HEK293T (cell line): ENCODE measurements around the gene MTMR10.

Experiments
- BHLHE40 ChIP-seq: fragments of 450-650 bp; IDR thresholded peaks from 2 replicates; pipeline ENCODE4 v1.6.1; 2016; ENCODE audit warnings: mild to moderate bottlenecking, moderate library complexity, borderline replicate concordance
- FOXA1 ChIP-seq: fragments of 450-650 bp; IDR thresholded peaks from 2 replicates; pipeline ENCODE4 v1.6.1; 2016; ENCODE audit warnings: mild to moderate bottlenecking
- HDGF ChIP-seq: fragments of 450-650 bp; IDR thresholded peaks from 2 replicates; pipeline ENCODE4 v1.6.1; 2017; ENCODE audit warnings: antibody characterized with exemption, borderline replicate concordance
- L3MBTL2 ChIP-seq: fragments of 450-650 bp; conservative IDR thresholded peaks from 2 replicates; pipeline ENCODE4 v1.6.1; 2016; ENCODE audit warnings: mild to moderate bottlenecking
- LEF1 ChIP-seq: fragments of 450-650 bp; IDR thresholded peaks from 2 replicates; pipeline ENCODE4 v1.6.1; 2017; ENCODE audit warnings: mild to moderate bottlenecking, borderline replicate concordance
- NFRKB ChIP-seq: fragments of 450-650 bp; IDR thresholded peaks from 2 replicates; pipeline ENCODE4 v1.6.1; 2016; ENCODE audit warnings: mild to moderate bottlenecking, moderate library complexity
- SP1 ChIP-seq: fragments of 450-650 bp; IDR thresholded peaks from 2 replicates; pipeline ENCODE4 v1.6.1; 2017
- SUZ12 ChIP-seq: fragments of 450-650 bp; IDR thresholded peaks from 2 replicates; pipeline ENCODE4 v1.6.1; 2016; ENCODE audit warnings: mild to moderate bottlenecking
- TARDBP ChIP-seq: fragments of 450-650 bp; IDR thresholded peaks from 2 replicates; pipeline ENCODE4 v1.6.1; 2016
- ZNF384 ChIP-seq: fragments of 450-650 bp; IDR thresholded peaks from 2 replicates; pipeline ENCODE4 v1.6.1; 2016

GRCh38 chr15:31024979-31025378 lies 33.6 kb upstream of the MTMR10 start:
- TF ChIP-seq L3MBTL2 (no peak), TARDBP (no peak), SUZ12 (no peak), LEF1 (no peak), ZNF384 (no peak), NFRKB (no peak), SP1 (no peak), FOXA1 (no peak), HDGF (no peak), BHLHE40 (no peak)
